HG02678 (cell line): ENCODE results near the gene MCU.
"Not testable (repeated sequence)": the region's sequence is repeated elsewhere in the genome, so short reads cannot be mapped to it uniquely, and the experiment has no call there.

ENCODE experiments used
- ATAC-seq: cut with Tn5 transposase; IDR thresholded peaks from one replicate; pipeline ENCODE4 v1.9.1; 2021; ENCODE audit warnings: mild to moderate bottlenecking, moderate library complexity; ENCODE audit not compliant: unreplicated experiment

MCU gene

DNA sequence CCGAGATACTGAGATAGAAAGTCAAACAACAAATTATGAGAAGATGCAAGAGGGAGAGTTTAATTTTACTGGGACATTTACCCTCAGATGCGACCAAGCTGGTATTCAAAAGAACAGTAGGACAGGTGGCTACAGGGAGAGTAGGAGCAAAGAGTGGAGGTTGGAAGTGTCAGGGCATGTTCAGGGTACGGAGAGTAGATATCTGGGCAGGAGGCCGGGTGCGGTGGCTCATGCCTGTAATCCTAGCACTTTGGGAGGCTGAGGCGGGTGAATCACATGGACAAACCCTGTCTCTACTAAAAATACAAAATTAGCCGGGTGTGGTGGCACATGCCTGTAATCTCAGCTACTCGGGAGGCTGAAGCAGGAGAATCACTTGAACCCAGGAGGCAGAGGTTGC is 5.5 kb upstream of the MCU start:
- ATAC-seq = not testable (repeated sequence)

DNA sequence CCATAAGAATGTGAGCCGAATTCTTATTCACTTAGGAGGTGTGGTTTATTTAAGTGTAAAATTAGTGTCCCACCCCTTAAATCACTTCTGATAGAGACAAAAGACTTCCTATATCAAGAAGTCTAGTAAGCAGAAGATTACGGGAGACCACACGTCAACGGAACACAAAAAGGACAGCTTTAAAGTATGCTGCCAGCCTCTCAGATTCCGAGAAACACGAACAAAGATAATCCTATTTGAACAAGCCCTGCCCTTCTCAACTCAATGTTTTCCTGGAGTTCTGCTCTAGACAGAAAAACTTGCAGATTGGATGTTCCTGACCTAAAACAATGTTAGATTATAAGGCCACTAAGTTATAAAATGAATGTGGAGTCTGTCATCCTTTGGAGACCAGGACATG is 4.9 kb upstream of the MCU start:
- no peak for ATAC-seq

DNA sequence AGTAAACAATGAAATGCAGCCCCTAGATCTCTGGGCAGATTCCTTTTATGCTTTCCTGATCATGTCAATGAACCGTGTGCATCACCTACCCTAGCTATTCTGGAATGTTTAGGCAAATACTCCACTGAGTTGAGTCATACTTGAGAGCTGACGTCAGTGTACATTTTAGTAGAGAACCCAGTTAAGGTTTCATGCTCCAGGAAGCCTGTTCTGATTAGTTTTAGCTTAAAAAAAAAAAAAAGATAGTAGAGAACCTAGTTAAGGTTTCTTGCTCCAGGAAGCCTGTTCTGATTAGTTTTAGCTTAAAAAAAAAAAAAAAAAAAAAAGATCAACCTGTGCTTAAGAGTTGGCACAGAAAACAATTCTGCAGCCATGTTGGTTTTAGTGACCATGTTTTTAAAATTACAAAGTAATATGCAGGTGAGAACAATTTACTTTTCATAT is 3.7 kb upstream of the MCU start:
- ATAC-seq = no peak

DNA sequence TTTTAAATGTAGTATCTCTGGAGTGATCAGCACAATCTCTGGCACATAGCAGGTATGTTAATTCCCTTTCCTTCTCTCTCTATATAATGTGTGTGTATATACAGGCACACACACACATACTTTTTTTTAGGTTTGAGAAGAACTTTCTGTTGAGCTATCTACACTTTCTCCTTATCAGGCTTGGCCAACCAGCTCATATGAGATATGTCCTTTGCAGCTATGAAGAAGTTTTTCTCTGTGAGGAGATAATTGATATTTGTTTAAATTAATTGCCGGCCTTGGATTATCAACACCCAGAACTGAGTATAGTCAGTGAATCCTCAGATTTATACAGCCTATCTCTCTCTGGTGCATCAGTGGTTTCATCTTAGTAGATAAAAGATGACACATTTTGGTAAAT is 2.3 kb upstream of the MCU start:
- no peak for ATAC-seq

DNA sequence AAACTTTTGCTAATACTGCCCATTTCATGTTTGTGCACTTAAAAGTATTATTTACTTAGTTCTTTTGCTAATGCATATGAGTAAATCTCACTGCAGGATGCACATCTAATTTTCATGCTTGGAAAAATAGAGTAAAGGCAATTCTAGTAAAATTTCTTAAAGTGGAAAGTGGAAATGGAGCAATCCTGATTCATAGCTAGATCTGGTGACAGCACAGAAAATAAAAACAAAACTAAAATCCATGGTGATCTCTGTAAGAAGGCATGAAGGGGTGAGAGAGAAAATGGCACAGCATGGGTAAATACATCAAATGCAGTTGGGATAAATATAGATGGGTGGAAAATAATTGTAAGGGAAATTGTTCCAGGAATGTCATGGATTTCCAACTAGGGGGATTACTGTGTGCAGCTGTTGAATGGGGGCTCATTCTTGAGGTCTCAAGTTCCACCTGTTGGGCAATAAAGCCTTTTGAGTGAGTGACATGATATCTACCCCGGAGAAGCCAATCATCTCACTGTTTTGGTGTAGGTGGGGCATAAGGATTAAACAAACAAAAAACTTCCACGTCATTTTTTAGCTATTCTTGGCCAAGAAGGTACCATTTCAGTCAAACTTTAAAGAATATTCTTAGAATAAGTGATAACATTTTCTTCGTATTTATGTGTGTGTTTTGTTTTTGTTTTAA is 1.7 kb upstream of the MCU start:
- ATAC-seq = no peak

DNA sequence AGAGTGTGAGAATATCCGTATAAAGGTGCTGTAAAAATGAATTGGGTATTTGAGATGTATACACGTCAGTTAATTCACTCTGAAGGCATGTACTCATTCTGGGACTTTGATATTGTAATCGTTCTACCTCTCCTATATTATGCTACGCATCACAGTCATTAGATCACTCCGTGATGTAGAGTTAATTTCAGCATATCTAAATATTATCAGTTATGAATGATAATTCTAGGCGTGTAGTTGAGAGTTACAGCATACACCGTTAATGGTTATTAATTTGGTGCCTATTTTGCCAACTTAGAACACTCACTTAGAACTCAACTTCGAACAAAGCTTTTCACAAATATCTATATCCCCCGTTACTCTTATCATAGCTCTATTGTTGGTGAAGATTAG is 477 bp upstream of the MCU start:
- no peak for ATAC-seq

DNA sequence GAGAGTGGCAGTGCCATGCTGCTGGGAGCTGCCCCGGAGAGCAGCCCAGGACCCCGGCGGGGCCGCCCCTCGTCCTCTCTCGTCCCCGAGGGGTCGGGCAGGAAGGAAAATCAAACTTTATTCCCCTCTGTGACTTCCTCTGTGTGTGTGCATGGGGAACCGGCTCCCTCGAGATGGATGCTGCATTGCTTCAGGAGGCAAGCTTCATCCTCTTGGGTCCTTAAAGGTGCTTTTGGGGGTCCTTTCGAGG is 726 bp downstream of the MCU start:
- ATAC-seq = no peak

DNA sequence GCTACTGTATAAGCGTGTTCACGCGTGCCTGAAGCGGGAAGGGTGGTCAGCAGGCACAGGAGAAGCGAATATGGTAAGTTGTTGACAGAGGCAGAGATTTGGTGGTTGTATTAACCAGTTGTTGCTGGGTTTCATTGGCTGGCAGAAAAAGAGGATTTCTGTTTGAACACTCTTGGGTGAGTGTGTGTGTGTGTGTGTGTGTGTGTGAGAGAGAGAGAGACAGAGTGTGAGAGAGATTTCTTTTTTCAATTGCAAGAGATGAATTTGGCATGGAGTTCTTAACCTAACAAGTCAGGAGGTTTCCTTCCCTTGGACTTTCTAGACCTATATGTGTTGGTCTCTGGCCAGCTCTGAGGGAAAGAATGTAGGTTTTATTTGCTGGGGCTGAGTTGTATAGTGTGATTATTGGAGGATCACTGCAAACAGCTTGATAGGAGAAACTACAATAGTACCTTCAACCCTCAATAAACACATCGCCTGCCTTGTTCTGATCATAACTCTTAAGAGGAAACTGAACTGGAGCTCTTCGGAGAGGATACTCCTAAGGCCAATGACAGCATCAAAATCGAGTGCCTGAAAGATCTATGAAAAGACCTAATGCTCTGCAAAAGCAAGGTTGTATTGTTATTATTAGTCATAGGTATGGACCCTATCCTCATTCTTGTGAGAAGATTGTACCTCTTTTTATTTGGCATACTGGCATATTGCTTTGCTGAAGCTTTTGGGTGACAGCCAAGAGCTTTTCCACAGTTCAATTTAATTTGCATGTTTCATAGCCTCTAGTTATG is 1.2 kb downstream of the MCU start:
- ATAC-seq = no peak

DNA sequence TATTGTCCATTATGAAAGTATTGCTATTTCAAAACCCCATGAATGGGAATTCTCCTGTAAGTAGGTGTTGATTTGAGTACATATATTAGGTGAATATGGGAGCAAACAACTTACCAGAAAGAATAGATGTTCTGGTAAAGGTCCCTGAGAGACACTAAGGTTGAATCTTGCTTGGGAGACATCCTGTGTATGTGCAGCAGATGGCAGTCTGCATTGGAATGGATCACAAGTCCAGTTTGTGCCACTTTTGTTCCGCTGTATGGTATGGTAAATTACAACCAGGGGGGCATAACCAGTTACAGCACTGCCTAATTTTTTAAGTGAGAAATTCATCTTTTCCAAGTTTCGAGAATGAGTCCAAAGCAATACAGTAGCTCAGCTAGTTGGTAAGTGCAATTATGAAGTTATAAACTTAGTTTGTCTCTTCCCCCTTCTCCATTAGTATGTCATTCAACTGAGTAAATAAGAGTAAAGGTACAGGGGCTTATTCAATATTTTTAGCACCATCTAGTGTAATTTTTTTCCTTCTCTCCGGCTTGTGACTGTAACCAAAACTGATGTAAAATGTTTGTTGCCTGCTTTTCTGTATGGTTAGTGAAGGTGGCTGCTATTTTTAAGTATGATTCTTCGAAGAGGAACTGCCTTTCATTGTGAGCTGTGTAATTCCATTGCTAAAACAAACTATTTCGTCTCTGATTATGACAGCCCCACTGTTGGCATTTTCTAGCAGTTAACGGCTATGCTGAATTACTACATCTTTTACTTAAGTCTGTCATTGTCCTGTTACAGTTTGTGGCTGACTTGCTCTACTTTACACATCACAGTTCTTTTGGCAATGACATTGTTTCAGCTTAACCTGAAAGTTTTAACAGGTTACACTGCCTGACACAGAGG is 2.8 kb downstream of the MCU start:
- no peak for ATAC-seq

DNA sequence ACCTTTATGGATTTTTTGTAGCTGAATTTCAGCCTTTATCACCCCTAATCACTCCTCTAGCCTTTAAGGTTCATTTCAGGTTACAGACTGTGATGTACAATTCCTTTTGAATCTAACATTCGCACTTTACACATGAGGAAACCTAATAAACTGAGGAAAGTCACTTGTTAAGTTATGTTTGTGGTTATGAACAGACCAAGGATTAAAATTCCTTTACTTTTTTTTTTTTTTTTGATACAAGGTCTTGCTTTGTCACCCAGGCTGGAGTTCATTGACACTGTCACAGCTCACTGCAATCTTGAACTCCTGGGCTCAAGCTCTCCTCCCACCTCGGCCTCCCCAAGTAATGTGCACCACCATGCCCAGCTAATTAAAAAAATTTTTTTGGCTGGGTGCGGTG is 3.6 kb downstream of the MCU start:
- no peak for ATAC-seq

DNA sequence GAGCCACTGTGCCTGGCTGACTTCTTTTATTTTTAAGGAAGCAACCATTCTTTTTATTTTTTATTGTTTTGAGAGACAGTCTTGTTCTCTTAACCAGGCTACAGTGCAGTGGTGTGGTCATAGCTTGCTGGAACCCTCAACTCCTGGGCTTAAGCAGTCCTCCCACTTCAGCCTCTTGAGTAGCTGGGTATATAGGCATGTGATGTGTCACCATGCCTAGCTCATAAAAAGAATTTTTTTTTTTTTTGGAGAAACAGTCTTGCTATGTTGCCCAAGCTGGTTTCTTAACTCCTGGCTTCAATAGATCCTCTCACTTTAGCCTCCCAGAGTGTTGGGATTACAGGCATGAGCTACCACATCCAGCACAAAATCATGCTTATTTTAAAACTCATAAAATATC is 5.8 kb downstream of the MCU start:
- no peak for ATAC-seq

DNA sequence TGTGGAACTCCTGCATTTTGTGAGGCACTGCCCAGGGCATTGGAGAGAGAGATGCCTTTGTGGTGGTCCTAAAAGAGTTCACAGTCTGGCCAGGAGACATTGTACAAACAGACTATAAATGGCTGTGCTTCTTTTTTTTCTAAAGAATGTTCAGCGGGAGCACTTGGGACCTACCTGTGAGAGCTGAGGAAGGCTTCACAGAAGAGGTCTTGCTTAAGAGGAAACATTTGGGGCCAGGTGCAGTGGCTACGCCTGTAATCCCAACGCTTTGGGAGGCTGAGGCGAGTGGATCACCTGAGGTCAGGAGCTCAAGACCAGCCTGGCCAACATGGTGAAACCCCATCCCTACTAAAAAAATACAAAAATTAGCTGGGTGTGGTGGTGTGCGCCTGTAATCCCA is 10.5 kb downstream of the MCU start:
- ATAC-seq = not testable (repeated sequence)

DNA sequence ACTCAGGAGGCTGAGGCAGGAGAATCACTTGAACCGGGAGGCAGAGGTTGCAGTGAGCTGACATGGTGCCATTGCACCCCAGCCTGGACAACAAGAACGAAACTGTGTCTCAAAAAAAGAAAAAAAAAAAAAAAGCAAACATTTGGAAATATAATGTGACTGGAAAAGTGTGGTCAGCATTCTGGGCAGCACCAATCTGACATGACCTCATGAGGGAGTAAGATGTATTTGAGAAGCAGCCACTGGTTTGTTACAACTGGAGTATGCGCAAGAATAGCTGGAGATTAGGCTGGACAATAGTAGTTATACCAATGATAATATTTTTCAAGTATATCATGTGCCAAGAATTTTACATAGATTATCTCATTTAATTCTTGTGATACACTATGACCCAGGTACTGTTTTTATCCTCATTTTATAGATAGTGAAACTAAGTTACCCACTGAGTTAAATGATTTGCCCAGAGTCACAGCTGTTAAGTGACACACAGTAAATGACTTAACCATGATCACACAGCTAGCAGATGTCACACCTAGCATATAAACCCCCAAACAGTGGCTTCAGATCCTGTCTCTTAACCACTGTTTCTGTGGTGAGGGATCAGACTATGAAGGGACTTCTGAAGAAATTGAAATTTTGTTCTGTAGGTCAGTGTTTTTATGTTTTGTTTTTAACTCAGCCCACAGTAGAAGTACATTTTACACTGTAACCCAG is 11.1 kb downstream of the MCU start:
- peak; percentile 73 for ATAC-seq

DNA sequence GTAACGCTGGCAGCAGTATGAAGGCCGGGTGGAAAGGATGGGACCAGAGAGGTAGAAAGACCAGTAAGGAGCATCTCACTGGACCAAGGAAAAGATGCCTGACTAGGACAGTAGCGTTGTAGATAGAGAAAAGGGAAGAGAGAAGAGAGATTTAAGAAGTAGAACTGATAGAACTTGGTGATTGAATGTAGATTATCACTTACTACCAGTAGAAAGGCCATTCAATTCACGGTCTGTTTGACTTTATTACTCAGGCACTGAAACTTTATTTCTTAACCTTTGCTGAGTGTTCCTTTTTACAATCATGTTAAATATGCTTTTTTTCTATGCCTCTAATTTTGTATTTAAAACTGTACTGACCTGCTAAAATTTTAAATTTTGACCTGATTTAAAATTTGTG is 12.2 kb downstream of the MCU start:
- ATAC-seq = no peak

DNA sequence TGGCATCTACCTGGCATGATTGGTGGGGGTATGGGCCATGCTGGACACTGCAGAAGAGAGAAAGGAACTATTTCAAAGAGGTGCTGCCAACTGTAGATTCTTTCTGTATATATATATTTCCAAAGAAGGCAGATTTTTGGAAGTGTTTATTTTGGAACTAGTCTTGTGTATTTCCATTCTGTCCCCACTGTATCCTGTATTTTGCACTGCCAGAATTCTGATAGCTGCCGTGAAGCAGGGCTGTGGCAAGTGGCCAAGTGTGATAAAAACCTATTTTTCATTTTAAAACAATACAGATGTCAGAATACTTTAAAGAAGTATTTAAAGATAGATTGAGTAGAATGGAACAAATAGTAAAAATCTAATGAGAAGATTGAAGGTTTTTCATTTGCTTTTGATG is 17.1 kb downstream of the MCU start:
- ATAC-seq = no peak

DNA sequence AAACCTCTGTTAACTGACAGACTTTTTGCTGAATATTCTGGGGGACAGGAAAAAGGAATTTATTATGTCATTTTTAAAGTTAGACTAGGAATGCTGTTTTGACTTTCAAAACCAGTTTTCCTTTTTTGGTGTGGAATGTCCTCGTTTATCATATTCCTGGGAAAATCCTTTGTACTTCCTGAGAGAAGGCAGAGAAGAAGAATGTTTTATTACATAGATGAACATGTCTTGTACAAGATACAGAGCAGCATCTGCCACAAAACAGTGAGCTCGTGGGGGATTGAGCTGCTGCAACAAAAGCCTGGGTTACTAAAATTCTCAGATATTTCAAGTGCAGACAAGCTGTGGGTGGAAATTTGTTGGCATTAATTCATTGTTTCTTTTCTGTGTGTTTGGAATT is 20.2 kb downstream of the MCU start:
- no peak for ATAC-seq

DNA sequence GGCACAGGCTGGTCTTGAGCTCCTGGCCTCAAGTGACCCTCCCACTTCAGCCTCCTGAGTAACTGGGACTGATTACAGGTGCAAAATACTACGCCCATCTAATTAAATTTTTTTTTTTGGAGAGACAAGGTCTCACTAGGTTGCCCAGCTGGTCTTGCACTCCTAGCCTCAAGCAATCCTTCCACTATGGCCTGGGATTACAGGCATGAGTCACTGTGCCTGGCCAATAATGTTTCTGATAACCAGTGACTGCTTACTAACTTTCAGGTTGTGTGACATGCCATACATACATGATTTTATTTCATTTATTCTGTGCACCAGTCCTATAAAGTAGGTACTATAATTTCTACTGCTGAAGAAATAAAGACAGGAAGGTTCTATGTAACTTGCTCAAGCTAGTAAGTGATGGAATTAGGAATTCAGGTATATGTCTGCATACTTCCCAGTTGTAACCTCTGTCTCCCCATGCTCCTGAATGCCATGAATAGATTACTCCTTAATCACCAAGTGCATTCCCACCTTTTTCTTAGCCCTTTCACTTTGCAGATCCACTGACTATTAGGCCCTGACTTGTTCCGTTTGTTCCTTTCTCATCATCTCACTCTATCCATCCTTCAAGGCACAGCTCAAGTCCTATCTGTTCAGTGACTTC is 28.1 kb downstream of the MCU start:
- no peak for ATAC-seq

DNA sequence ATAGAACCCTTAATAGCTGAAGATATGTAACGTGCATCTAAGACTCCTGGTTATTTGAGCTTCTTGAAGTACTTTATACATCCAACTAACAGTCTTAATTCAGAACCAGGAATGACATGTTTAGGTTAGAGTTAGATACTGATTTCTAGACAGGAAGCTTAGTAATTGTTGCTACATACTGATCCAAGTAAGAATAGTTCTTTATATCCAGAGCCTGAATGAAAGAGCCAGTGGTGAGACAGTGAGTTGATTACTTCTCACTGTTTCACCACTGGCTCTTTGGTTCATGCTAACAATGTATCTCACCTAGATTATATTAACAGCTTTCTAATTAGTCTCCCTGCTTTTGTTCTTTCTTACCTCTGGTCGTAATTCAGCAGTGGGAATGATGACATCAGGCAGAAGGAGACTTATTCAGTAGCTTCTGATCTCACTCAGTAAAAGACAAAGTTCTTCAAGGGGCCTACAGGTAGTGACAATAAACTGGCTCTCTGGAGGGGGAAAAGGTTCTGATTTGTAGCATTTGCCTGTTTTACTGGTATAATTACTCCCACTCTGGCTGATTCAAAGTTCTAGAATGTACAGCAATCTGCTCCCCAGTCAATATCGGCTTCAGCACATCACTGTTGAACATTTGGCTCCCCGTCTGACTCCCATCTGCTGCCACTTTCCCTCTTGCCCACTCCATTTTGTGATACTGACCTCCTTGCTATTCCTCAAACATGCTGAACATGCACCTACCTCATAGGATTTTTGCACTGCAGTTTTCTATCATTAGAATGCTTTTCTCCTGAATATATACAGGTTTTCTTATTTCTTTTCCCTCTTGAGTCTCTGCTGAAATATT is 29.1 kb downstream of the MCU start:
- ATAC-seq = no peak

DNA sequence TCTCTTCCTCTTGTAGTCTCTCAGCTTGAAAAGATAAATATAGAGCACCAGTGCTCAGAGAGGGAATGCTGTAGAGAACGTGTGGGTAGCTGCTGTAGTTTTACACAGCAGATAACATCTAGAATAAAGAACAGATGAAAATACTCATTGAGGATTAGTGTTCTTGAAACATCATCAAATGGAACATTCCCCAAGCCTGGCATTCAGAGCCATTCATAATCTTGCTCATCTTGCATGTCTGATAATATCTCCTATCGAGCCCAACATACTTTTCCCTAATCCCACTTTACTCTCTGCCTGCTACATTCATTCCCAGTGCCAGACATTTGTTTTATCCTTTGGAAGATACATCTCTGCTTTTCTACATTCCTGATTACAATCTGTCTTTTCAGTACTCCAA is 35.2 kb downstream of the MCU start:
- no peak for ATAC-seq

DNA sequence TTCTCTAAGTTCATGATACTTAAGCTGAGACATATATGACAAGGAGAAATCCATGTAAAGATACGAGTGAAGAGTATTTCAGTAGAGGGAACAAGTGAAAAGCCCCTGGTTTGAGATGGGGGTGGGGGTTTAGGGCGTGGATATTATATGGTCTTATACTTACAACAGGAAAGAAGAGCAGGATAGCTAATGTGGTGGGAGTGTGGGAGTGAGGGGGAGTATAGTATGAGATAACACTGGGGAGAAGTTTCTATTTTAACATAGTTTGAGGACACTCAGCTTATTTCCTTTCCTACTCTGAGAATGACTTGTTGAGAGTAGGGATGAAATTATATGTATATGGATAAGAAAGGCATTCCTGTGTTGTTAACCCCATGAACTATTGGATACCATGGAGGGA is 36.5 kb downstream of the MCU start:
- no peak for ATAC-seq
